ENCODE data around the gene DLG5.

GRCh38 chr10:77811831-77812430 lies 114.6 kb downstream of the DLG5 start:
- no peak for TF ChIP-seq TCF12 (IDR thresholded peaks at IDR 0.05)
- TF ChIP-seq RAD21 (IDR thresholded peaks at IDR 0.05; ENCODE audit: low read length) = no peak
- no peak for TF ChIP-seq CTCF (IDR thresholded peaks at IDR 0.05)
